AG04449 (cell line): ENCODE results near the gene LRRC2.

ENCODE experiments used
- CTCF ChIA-PET: fragments of 350-600 bp; formaldehyde crosslinking; extraction: SDS; loops from one replicate; lab custom pipeline; 2021; ENCODE audit warnings: antibody characterized with exemption; lab: Yijun Ruan, JAX
- POLR2A ChIA-PET: fragments of 400-600, 350-600 bp; formaldehyde crosslinking; extraction: SDS; loops from one replicate; lab custom pipeline; 2020; ENCODE audit warnings: antibody characterized with exemption, inconsistent platforms; lab: Yijun Ruan, JAX
- DNase-seq: peaks from one replicate; pipeline ENCODE4 v3.0.0-alpha.2; 2010; ENCODE audit warnings: low read depth, low spot score
- H3K4me3 ChIP-seq: 2 replicates; pipeline ENCODE4 v1.5.1; 2011; ENCODE audit warnings: low read depth, mild to moderate bottlenecking, control low read depth, low read length
- TF ChIP-seq, protein P1 (sequence below): IDR thresholded peaks from one replicate; pipeline ENCODE4 v1.5.1; 2011; ENCODE audit warnings: mild to moderate bottlenecking, moderate library complexity, low read length, control low read depth, inconsistent platforms; ENCODE audit not compliant: insufficient read depth; ENCODE audit errors: missing control alignments

Gene LRRC2

GRCh38 chr3:46509661-46510187, 56.4 kb downstream of the LRRC2 start:
- ChIA-PET CTCF (interaction anchor here (1.1 to 1.9 kb wide), 4 partner anchors 9 to 21 kb away, joined by 3 to 12 read pairs (median 4); partner anchors contain the start of gene RTP3), POLR2A (no interaction called here)
- TF ChIP-seq, protein P1, sequence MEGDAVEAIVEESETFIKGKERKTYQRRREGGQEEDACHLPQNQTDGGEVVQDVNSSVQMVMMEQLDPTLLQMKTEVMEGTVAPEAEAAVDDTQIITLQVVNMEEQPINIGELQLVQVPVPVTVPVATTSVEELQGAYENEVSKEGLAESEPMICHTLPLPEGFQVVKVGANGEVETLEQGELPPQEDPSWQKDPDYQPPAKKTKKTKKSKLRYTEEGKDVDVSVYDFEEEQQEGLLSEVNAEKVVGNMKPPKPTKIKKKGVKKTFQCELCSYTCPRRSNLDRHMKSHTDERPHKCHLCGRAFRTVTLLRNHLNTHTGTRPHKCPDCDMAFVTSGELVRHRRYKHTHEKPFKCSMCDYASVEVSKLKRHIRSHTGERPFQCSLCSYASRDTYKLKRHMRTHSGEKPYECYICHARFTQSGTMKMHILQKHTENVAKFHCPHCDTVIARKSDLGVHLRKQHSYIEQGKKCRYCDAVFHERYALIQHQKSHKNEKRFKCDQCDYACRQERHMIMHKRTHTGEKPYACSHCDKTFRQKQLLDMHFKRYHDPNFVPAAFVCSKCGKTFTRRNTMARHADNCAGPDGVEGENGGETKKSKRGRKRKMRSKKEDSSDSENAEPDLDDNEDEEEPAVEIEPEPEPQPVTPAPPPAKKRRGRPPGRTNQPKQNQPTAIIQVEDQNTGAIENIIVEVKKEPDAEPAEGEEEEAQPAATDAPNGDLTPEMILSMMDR = no peak
- H3K4me3 ChIP-seq = no peak overlapping the region
- no peak for DNase-seq

GRCh38 chr3:46508850-46509591, 57.1 kb downstream of the LRRC2 start:
- H3K4me3 ChIP-seq = no peak overlapping the region
- CTCF ChIA-PET = interaction anchor here (1.1 to 1.9 kb wide), 4 partner anchors 8 to 20 kb away, joined by 3 to 12 read pairs (median 4); partner anchors contain the start of gene RTP3
- POLR2A ChIA-PET = no interaction called here
- no peak for DNase-seq
- TF ChIP-seq, protein P1 = no peak

DNA sequence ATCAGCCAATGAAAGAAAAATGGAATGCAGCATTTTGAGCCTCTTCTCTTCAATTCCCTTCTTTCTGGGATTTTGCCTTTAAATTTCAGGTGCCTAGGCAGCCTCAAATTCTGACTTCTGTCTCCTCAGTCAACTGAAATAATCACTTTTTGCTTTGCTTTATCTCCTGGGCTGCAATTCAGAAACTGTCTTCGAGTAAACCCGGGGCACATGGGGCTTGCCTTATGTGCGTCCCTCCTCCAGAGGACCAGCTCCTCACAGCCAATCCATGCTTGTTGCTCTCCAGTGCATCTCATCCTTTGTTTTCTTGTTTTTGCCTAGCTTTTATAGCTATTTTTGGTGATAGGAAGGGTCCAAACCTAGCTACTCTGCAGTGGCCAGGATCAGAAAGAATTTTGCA, 59.6 kb downstream of the LRRC2 start:
- ChIA-PET CTCF (interaction anchor here (1.0 to 1.5 kb wide), 3 partner anchors 10 to 123 kb away, joined by 3 to 4 read pairs (median 3); no protein-coding TSS in a partner anchor), POLR2A (interaction anchor here (0.7 kb wide), 1 partner anchor 10 kb away, joined by 3 read pairs; no protein-coding TSS in a partner anchor)
- TF ChIP-seq, protein P1 = no peak
- H3K4me3 ChIP-seq = no peak overlapping the region
- DNase-seq = no peak

DNA sequence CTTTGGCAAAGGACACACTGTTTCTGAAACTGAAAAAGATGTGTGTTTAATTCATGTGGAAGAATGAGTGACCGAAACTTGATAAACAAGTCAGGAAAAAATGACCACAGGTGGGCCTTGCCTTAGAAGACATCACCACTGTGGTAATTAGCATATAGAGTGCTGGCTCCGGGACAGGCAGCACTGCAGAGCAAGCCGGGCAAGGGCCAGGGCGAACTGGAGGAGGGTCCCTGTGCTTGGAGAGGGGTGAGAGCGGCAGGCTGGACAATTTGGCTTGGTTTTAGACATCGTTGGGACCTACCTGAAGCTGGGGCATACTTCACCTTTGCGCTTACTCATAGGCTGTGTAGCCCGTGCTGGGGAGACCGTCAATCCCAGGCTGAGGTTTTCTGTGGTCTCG, 60.1 kb downstream of the LRRC2 start:
- TF ChIP-seq, protein P1 = no peak
- CTCF ChIA-PET = interaction anchor here (1.0 to 1.5 kb wide), 3 partner anchors 17 to 124 kb away, joined by 3 to 4 read pairs (median 3); no protein-coding TSS in a partner anchor
- POLR2A ChIA-PET = no interaction called here

GRCh38 chr3:46504789-46505188, 61.3 kb downstream of the LRRC2 start:
- ChIA-PET POLR2A (no interaction called here), CTCF (interaction anchor here (1.0 kb wide), 1 partner anchor 16 kb away, joined by 3 read pairs; no protein-coding TSS in a partner anchor)
- TF ChIP-seq, protein P1 = no peak
- no peak overlapping the region for H3K4me3 ChIP-seq
- no peak for DNase-seq

More for the DNA sequence above, 60.1 kb downstream of the LRRC2 start:
- H3K4me3 ChIP-seq = no peak overlapping the region
- DNase-seq = no peak
